GM19099 (cell line): ENCODE data around the gene NRXN3.

Experiments used
- POLR2A ChIP-seq: IDR thresholded peaks from 3 replicates; pipeline ENCODE4 v1.6.1; 2011; ENCODE audit warnings: low read depth; ENCODE audit not compliant: insufficient read length; ENCODE audit errors: extremely low read depth

NRXN3 gene

GRCh38 chr14:79791055-79791732 is 1621.0 kb downstream of the NRXN3 start:
- TF ChIP-seq POLR2A, result no peak

GRCh38 chr14:79802093-79802492 is 1631.9 kb downstream of the NRXN3 start:
- no peak for TF ChIP-seq POLR2A

GRCh38 chr14:79805636-79806035 is 1635.5 kb downstream of the NRXN3 start:
- TF ChIP-seq POLR2A, result no peak

- no peak for TF ChIP-seq POLR2A
These were observed 1639.9 kb downstream of the NRXN3 start for GRCh38 chr14:79809849-79810612.

GRCh38 chr14:79820866-79821535 is 1650.8 kb downstream of the NRXN3 start:
- no peak for TF ChIP-seq POLR2A

GRCh38 chr14:79822034-79822433 is 1651.9 kb downstream of the NRXN3 start:
- TF ChIP-seq POLR2A, result no peak

GRCh38 chr14:79825046-79825521 is 1654.9 kb downstream of the NRXN3 start:
- no peak for TF ChIP-seq POLR2A

GRCh38 chr14:79826362-79826761 is 1656.2 kb downstream of the NRXN3 start:
- TF ChIP-seq POLR2A, result no peak

- no peak for TF ChIP-seq POLR2A
These were observed 1659.4 kb downstream of the NRXN3 start for GRCh38 chr14:79829405-79830166.

- no peak for TF ChIP-seq POLR2A
These were observed 1661.2 kb downstream of the NRXN3 start for GRCh38 chr14:79831195-79831892.

GRCh38 chr14:79833781-79834180 is 1663.6 kb downstream of the NRXN3 start:
- no peak for TF ChIP-seq POLR2A

- no peak for TF ChIP-seq POLR2A
These were observed 1664.7 kb downstream of the NRXN3 start for GRCh38 chr14:79834868-79835267.

GRCh38 chr14:79836577-79836976 is 1666.4 kb downstream of the NRXN3 start:
- TF ChIP-seq POLR2A, result no peak

GRCh38 chr14:79837699-79838098 is 1667.5 kb downstream of the NRXN3 start:
- no peak for TF ChIP-seq POLR2A

- no peak for TF ChIP-seq POLR2A
These were observed 1669.9 kb downstream of the NRXN3 start for GRCh38 chr14:79840103-79840502.

- TF ChIP-seq POLR2A, result no peak
These were observed 1670.7 kb downstream of the NRXN3 start for GRCh38 chr14:79840831-79841230.
